ENCODE measurements around the gene OSBPL10.

The OSBPL10 gene

GRCh38 chr3:31688984-31689383, 292.1 kb downstream of the OSBPL10 start:
- no peaks in the 10 kb centered on the region for H3K4me1 Mint-ChIP-seq
- DNase-seq (no peak), ATAC-seq (no peak)
- H3K27ac Mint-ChIP-seq = no peak overlapping the region
- H3K27me3 Mint-ChIP-seq = no peaks in the 10 kb centered on the region
- H3K36me3 Mint-ChIP-seq (ENCODE audit: low read depth) = peaks cover 7% of the 10 kb centered on the region
- no peak overlapping the region for H3K4me3 Mint-ChIP-seq
- peaks cover 5% of the 10 kb centered on the region for H3K9me3 Mint-ChIP-seq

DNA sequence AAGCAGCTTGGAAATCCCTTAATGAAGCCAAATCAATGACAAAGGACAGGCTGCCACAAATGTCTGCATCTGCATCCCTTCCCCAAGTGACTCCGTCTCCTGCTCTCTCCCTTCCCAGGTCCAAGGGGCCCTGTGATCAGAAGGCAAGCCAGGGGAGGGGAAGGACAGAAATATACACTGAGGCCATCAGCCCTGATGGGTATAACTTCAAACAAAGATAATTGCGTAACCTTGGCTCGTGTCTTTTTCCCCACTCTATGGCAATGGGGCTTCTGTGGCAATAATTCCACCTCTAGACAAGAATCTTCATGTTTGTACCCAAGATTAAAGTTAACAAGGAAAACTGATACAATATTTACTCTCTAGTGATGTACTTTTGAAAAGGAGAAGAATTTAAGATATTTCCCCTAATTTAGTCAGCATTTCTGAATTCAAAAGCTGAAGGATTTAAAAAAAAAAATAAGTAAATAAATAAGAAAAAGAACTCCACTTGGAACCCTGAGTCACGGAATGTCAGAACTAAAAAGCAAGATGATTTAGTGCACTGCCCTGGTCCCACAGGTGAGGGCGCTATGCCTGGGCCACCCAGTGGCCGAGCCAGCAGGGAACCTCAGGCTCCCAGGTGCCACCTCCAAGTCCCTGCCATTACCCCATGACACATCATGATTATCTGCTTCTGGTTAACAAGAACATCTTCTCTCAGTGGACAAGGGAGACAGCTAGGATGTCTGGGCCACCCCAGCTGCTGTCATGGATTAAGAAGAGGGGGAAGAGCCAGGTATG, 293.9 kb downstream of the OSBPL10 start:
- Mint-ChIP-seq H3K4me3 (no peak overlapping the region), H3K36me3 (ENCODE audit: low read depth) (peaks cover 7% of the 10 kb centered on the region), H3K27me3 (no peaks in the 10 kb centered on the region), H3K9me3 (peaks cover 5% of the 10 kb centered on the region), H3K27ac (no peak overlapping the region), H3K4me1 (no peaks in the 10 kb centered on the region)
- DNase-seq (no peak), ATAC-seq (no peak)

DNA sequence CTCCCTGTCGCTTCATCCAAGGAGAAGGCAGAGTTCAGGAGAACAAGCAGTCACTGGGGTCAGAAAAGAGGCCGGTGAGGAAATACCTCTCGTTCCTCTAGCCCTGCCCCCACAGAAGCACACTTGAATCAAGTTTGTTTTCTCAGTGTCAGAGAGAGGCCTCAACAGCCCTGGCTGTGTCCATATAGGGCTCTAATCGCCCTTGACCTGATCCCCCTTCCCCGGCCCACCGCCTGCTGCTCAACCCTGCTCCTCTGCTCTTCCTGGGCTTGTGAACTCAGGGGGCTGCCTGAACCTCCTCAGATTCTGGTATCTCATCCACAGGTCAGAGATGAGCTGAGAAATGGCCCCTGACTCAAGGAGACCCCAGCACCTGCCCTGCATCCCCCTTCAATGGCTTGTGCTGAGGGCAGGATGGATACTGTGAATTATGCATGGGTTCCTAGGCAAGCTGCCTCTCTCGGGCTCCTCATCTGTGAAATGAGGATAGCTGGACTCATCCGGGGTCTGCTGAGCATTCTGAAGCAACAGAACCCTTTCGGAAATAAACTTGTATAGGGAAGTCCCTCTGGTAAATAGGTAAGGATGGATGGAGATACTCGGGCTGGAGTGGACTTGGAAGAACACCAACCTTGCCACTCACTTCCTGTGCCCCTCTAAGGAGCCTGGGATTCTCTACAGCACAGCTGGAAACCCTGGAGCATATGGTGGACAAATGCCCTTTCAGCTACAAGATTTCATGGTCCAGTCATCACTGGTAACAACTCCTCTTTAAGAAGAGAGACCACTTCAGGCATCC, 300.8 kb downstream of the OSBPL10 start:
- Mint-ChIP-seq H3K27ac (no peak overlapping the region), H3K4me3 (no peak overlapping the region), H3K9me3 (no peaks in the 10 kb centered on the region), H3K27me3 (no peaks in the 10 kb centered on the region), H3K4me1 (no peaks in the 10 kb centered on the region), H3K36me3 (ENCODE audit: low read depth) (no peaks in the 10 kb centered on the region)
- ATAC-seq (no peak), DNase-seq (no peak)

DNA sequence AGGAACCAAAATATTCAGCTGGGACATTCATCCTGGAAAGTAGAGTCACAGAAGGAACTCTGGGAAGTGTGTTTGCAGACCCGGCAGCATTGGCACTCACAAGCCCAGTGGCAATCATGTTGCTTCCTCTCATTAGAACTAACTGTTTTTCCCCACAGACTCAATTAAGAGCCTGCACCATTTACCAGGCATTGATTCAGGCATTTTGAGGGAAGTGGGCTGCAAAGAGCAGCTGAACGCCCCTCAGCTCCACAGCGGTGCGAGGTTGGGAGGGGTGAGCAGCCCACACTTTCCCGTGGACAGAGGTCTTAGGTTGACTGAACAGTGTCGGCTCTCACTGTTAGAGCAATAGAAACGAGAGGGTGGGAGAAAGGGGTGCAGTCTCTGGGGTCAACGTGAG, 304.5 kb downstream of the OSBPL10 start:
- no peak overlapping the region for H3K27ac Mint-ChIP-seq
- no peaks in the 10 kb centered on the region for H3K9me3 Mint-ChIP-seq
- H3K36me3 Mint-ChIP-seq (ENCODE audit: low read depth) = no peaks in the 10 kb centered on the region
- no peak for DNase-seq
- ATAC-seq = no peak
- H3K4me3 Mint-ChIP-seq = no peak overlapping the region
- no peaks in the 10 kb centered on the region for H3K27me3 Mint-ChIP-seq
- H3K4me1 Mint-ChIP-seq = no peaks in the 10 kb centered on the region

DNA sequence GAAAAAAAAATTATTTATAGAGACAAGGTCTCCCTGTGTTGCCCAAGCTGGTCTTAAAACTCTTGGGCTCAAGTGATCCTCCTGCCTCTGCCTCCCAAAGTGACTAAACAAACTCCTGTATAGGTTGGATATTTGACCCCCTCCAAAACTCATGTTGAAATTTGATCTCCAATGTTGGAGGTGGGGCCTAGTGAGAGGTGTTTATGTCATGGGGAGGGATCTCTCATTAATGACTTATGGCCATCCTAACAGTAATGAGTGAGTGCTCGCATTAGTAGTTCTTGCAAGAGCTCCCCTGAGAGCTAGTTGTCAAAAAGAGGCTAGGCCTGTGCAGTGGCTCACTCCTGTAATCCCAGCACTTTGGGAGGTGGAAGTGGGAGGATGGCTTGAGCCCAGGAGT, 307.1 kb downstream of the OSBPL10 start:
- no peak for DNase-seq
- ATAC-seq = no peak
- Mint-ChIP-seq H3K36me3 (ENCODE audit: low read depth) (peaks cover 3% of the 10 kb centered on the region), H3K4me1 (no peaks in the 10 kb centered on the region), H3K27ac (no peak overlapping the region), H3K4me3 (no peak overlapping the region), H3K27me3 (no peaks in the 10 kb centered on the region), H3K9me3 (no peaks in the 10 kb centered on the region)

DNA sequence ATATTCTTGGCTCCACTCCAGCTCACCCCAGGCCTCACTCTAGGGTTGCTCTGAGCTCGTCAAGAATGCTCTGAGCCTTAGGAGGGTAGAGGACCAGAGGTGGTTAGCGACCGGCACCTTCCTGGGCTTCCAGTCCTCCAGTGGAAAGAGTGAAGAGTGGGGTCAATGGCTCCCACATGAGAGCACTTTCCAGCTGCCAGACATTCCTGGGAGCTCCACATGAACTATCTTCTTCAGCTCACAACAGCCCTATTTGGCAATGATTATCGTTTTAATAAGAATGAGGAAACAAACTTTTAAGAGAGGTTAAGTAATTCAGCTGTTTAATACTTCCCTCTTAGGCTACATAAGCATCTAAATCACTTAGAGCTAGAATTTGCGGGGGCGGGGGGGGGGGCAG, 309.1 kb downstream of the OSBPL10 start:
- H3K4me3 Mint-ChIP-seq = no peak overlapping the region
- H3K27ac Mint-ChIP-seq = no peak overlapping the region
- no peaks in the 10 kb centered on the region for H3K27me3 Mint-ChIP-seq
- no peaks in the 10 kb centered on the region for H3K9me3 Mint-ChIP-seq
- H3K4me1 Mint-ChIP-seq = no peaks in the 10 kb centered on the region
- H3K36me3 Mint-ChIP-seq (ENCODE audit: low read depth) = peaks cover 3% of the 10 kb centered on the region
- DNase-seq (no peak), ATAC-seq (no peak)

- H3K4me3 Mint-ChIP-seq = no peak overlapping the region
- H3K27me3 Mint-ChIP-seq = no peaks in the 10 kb centered on the region
- H3K9me3 Mint-ChIP-seq = no peaks in the 10 kb centered on the region
- no peak overlapping the region for H3K27ac Mint-ChIP-seq
- peaks cover 3% of the 10 kb centered on the region for H3K36me3 Mint-ChIP-seq (ENCODE audit: low read depth)
- ATAC-seq = no peak
- H3K4me1 Mint-ChIP-seq = no peaks in the 10 kb centered on the region
- DNase-seq = no peak
Measured at GRCh38 chr3:31671451-31671850, 309.6 kb downstream of the OSBPL10 start.

GRCh38 chr3:31670722-31671121, 310.3 kb downstream of the OSBPL10 start:
- no peaks in the 10 kb centered on the region for H3K27me3 Mint-ChIP-seq
- no peaks in the 10 kb centered on the region for H3K9me3 Mint-ChIP-seq
- DNase-seq (no peak), ATAC-seq (no peak)
- H3K4me1 Mint-ChIP-seq = no peaks in the 10 kb centered on the region
- H3K4me3 Mint-ChIP-seq = no peak overlapping the region
- no peak overlapping the region for H3K27ac Mint-ChIP-seq
- peaks cover 3% of the 10 kb centered on the region for H3K36me3 Mint-ChIP-seq (ENCODE audit: low read depth)

GRCh38 chr3:31670136-31670535, 310.9 kb downstream of the OSBPL10 start:
- H3K4me3 Mint-ChIP-seq = no peak overlapping the region
- peaks cover 3% of the 10 kb centered on the region for H3K36me3 Mint-ChIP-seq (ENCODE audit: low read depth)
- no peaks in the 10 kb centered on the region for H3K9me3 Mint-ChIP-seq
- H3K4me1 Mint-ChIP-seq = no peaks in the 10 kb centered on the region
- ATAC-seq (no peak), DNase-seq (no peak)
- no peak overlapping the region for H3K27ac Mint-ChIP-seq
- H3K27me3 Mint-ChIP-seq = no peaks in the 10 kb centered on the region

DNA sequence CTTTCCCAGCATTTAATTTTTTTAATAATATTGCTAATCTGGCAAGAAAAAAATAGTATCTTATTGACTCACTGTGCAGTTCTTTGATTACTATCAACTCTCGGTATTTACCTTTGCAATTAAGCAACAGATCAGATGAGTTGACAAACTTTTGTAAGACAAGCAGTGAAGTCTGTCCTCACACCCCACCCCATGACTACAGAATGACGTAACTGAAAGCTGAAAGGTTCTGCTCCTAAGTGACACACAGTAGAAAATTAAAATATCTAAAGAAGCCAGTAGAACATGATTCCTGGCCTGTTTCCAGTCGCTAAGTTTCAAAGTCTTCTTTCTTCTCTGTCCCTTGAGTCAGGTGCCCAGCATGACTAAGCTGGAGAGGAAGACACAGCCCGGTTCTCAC, 312.8 kb downstream of the OSBPL10 start:
- Mint-ChIP-seq H3K4me1 (no peaks in the 10 kb centered on the region), H3K27ac (no peak overlapping the region), H3K4me3 (no peak overlapping the region), H3K27me3 (no peaks in the 10 kb centered on the region), H3K9me3 (no peaks in the 10 kb centered on the region), H3K36me3 (ENCODE audit: low read depth) (peaks cover 3% of the 10 kb centered on the region)
- no peak for DNase-seq
- no peak for ATAC-seq

DNA sequence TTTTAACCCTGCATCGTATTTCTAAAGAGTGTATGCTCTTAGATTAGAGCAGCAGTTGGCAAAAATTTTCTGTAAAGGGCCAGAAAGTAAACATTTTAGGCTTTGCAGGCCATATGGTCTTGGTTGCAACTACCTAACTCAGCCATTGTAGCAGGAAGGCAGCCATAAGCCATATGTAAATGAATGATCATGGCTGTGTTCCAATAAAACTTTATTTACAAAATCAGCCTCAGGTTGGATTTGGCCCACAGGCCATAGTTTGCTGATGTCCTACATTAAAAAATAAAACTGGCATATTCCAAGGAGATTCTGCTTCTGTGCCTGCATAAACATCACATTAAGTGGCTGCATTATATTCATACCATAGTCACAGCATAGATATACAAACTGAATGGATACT, 313.5 kb downstream of the OSBPL10 start:
- Mint-ChIP-seq H3K36me3 (ENCODE audit: low read depth) (peaks cover 3% of the 10 kb centered on the region), H3K4me3 (no peak overlapping the region), H3K9me3 (no peaks in the 10 kb centered on the region), H3K4me1 (no peaks in the 10 kb centered on the region), H3K27ac (no peak overlapping the region), H3K27me3 (no peaks in the 10 kb centered on the region)
- no peak for ATAC-seq
- no peak for DNase-seq

- no peaks in the 10 kb centered on the region for H3K36me3 Mint-ChIP-seq (ENCODE audit: low read depth)
- no peak overlapping the region for H3K4me3 Mint-ChIP-seq
- H3K9me3 Mint-ChIP-seq = peaks cover 6% of the 10 kb centered on the region
- ATAC-seq (no peak), DNase-seq (no peak)
- no peak overlapping the region for H3K27ac Mint-ChIP-seq
- no peaks in the 10 kb centered on the region for H3K27me3 Mint-ChIP-seq
- H3K4me1 Mint-ChIP-seq = no peaks in the 10 kb centered on the region
Measured at GRCh38 chr3:31664031-31664430, 317.0 kb downstream of the OSBPL10 start.

GRCh38 chr3:31661993-31662670, 318.9 kb downstream of the OSBPL10 start:
- no peaks in the 10 kb centered on the region for H3K4me1 Mint-ChIP-seq
- peaks cover 2% of the 10 kb centered on the region for H3K36me3 Mint-ChIP-seq (ENCODE audit: low read depth)
- peaks cover 20% of the 10 kb centered on the region for H3K9me3 Mint-ChIP-seq
- H3K27ac Mint-ChIP-seq = no peak overlapping the region
- no peaks in the 10 kb centered on the region for H3K27me3 Mint-ChIP-seq
- H3K4me3 Mint-ChIP-seq = no peak overlapping the region
- ATAC-seq (no peak), DNase-seq (no peak)

- Mint-ChIP-seq H3K4me3 (no peak overlapping the region), H3K4me1 (no peaks in the 10 kb centered on the region), H3K27ac (no peak overlapping the region), H3K9me3 (peaks cover 28% of the 10 kb centered on the region), H3K27me3 (no peaks in the 10 kb centered on the region), H3K36me3 (ENCODE audit: low read depth) (peaks cover 2% of the 10 kb centered on the region)
- no peak for DNase-seq
- ATAC-seq = no peak
Measured at GRCh38 chr3:31661286-31661685, 319.8 kb downstream of the OSBPL10 start.

DNA sequence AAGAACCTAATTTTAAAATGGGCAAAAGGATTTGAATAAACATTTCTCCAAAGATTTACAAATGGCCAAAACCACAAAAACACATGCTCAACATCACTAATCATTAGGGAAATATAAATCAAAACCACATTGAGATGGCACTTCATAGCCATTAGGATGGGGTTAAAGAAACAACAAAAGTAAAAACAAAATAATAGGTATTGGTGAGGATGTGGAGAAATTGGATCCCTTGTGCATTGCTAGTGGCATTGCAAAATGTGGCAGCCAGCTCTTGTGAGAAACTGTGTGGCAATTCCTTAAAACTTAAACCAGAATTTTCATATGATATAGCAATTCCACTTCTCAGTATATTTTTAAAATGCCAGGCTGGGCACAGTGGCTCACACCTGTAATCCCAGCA, 321.8 kb downstream of the OSBPL10 start:
- Mint-ChIP-seq H3K36me3 (ENCODE audit: low read depth) (peaks cover 16% of the 10 kb centered on the region), H3K4me3 (no peak overlapping the region), H3K27me3 (no peaks in the 10 kb centered on the region), H3K9me3 (peaks cover 47% of the 10 kb centered on the region), H3K27ac (no peak overlapping the region), H3K4me1 (no peaks in the 10 kb centered on the region)
- ATAC-seq = no peak
- DNase-seq = no peak
